ENCODE data around the gene SELENON. TPM values are rescaled to one million over a fixed set of nuclear protein-coding genes. Genes with fewer than 3 reads are reported as not detected.

Gene SELENON
- total and polyA plus RNA-seq, 9 of the 15 experiments (the other 6 are each of a cell fraction or from before 2014, with no cell fraction given), result 0.43 to 26.7 (median 7.0) TPM

GRCh38 chr1:25861316-25862286 lies 61.6 kb downstream of the SELENON start (continued):
- TF ChIP-seq MGA (IDR thresholded peaks at IDR 0.05) (no peak), ZFP91 (CRISPR knock-in tag; IDR thresholded peaks at IDR 0.05) (no peak), MLX (CRISPR knock-in tag; conservative IDR thresholded peaks at IDR 0.05) (no peak), ZNF311 (CRISPR knock-in tag; IDR thresholded peaks at IDR 0.05) (no peak), PHTF2 (CRISPR knock-in tag; IDR thresholded peaks at IDR 0.05) (no peak), HMGXB4 (CRISPR knock-in tag; IDR thresholded peaks at IDR 0.05) (no peak), NCOR1 (IDR thresholded peaks at IDR 0.05) (peak; percentile 63), CTBP1 (IDR thresholded peaks at IDR 0.05; ENCODE audit: borderline replicate concordance) (peak; percentile 80; the same call in 1 of the 2 replicates), PTRF (tag; IDR thresholded peaks at IDR 0.05) (no peak)

Measured in K562 (cell line).